HG02798 (cell line): ENCODE measurements around the gene HIP1.
"Not testable (repeated sequence)": the region's sequence is repeated elsewhere in the genome, so short reads cannot be mapped to it uniquely, and the experiment has no call there.

Experiments
- ATAC-seq: cut with Tn5 transposase; IDR thresholded peaks from one replicate; pipeline ENCODE4 v1.9.1; 2021; ENCODE audit warnings: mild to moderate bottlenecking; ENCODE audit not compliant: unreplicated experiment, poor library complexity

HIP1 gene

GRCh38 chr7:75623390-75624133, 115.2 kb downstream of the HIP1 start:
- no peak for ATAC-seq

GRCh38 chr7:75621124-75621523, 117.6 kb downstream of the HIP1 start:
- no peak for ATAC-seq

GRCh38 chr7:75619636-75620035, 119.1 kb downstream of the HIP1 start:
- no peak for ATAC-seq

- ATAC-seq = no peak
Observed at GRCh38 chr7:75617634-75618234, 121.0 kb downstream of the HIP1 start.

GRCh38 chr7:75616421-75617167, 122.1 kb downstream of the HIP1 start:
- no peak for ATAC-seq

- ATAC-seq = no peak
Observed at GRCh38 chr7:75614401-75614800, 124.3 kb downstream of the HIP1 start.

GRCh38 chr7:75613351-75613750, 125.4 kb downstream of the HIP1 start:
- ATAC-seq = no peak

- ATAC-seq = no peak
Observed at GRCh38 chr7:75611557-75612178, 127.1 kb downstream of the HIP1 start.

GRCh38 chr7:75609416-75609815, 129.3 kb downstream of the HIP1 start:
- not testable (repeated sequence) for ATAC-seq

- no peak for ATAC-seq
Observed at GRCh38 chr7:75608451-75609122, 130.2 kb downstream of the HIP1 start.

GRCh38 chr7:75604408-75604807, 134.3 kb downstream of the HIP1 start:
- no peak for ATAC-seq

GRCh38 chr7:75602831-75603230, 135.9 kb downstream of the HIP1 start:
- not testable (repeated sequence) for ATAC-seq

GRCh38 chr7:75601539-75601938, 137.2 kb downstream of the HIP1 start:
- no peak for ATAC-seq

GRCh38 chr7:75600748-75601147, 138.0 kb downstream of the HIP1 start:
- ATAC-seq = not testable (repeated sequence)

- no peak for ATAC-seq
Observed at GRCh38 chr7:75599244-75599781, 139.4 kb downstream of the HIP1 start.

- no peak for ATAC-seq
Observed at GRCh38 chr7:75596727-75597614, 141.8 kb downstream of the HIP1 start.

- ATAC-seq = no peak
Observed at GRCh38 chr7:75595766-75596165, 143.0 kb downstream of the HIP1 start.

- ATAC-seq = not testable (repeated sequence)
Observed at GRCh38 chr7:75593500-75594184, 145.1 kb downstream of the HIP1 start.
